ENCODE results near the gene CISD3.

DNA sequence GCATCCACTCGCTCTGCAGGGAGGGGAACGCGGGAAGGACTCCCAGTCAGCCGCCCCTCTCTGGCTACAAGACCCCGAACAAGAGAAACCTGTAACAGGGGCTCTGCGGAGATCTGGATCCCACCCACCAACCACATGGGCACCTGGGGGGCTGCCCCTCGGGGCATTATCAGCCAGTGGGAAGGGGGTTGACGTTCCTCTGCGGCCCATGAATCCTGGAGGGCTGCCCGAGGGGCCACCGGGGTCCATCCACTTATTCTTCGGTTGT is 19.8 kb downstream of the CISD3 start:
- TF ChIP-seq, protein P1, sequence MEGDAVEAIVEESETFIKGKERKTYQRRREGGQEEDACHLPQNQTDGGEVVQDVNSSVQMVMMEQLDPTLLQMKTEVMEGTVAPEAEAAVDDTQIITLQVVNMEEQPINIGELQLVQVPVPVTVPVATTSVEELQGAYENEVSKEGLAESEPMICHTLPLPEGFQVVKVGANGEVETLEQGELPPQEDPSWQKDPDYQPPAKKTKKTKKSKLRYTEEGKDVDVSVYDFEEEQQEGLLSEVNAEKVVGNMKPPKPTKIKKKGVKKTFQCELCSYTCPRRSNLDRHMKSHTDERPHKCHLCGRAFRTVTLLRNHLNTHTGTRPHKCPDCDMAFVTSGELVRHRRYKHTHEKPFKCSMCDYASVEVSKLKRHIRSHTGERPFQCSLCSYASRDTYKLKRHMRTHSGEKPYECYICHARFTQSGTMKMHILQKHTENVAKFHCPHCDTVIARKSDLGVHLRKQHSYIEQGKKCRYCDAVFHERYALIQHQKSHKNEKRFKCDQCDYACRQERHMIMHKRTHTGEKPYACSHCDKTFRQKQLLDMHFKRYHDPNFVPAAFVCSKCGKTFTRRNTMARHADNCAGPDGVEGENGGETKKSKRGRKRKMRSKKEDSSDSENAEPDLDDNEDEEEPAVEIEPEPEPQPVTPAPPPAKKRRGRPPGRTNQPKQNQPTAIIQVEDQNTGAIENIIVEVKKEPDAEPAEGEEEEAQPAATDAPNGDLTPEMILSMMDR (conservative IDR thresholded peaks at IDR 0.05; ENCODE audit: low read depth in 2 of 2) = no peak
- TF ChIP-seq EZH2phosphoT487 (IDR thresholded peaks at IDR 0.05; ENCODE audit: unreplicated experiment) (no peak), EZH2 (IDR thresholded peaks at IDR 0.05; ENCODE audit: low read depth, unreplicated experiment) (no peak), POLR2AphosphoS5 (IDR thresholded peaks at IDR 0.05; ENCODE audit: low read depth) (no peak), NANOG (IDR thresholded peaks at IDR 0.05; ENCODE audit: borderline replicate concordance) (no peak), CREB1 (CRISPR knock-in tag; IDR thresholded peaks at IDR 0.05; ENCODE audit: low read depth) (no peak), JUNB (IDR thresholded peaks at IDR 0.05; ENCODE audit: unreplicated experiment) (no peak), ZNF331 (CRISPR knock-in tag; IDR thresholded peaks at IDR 0.05; ENCODE audit: low read depth) (no peak)
- TF ChIP-seq, protein P2, sequence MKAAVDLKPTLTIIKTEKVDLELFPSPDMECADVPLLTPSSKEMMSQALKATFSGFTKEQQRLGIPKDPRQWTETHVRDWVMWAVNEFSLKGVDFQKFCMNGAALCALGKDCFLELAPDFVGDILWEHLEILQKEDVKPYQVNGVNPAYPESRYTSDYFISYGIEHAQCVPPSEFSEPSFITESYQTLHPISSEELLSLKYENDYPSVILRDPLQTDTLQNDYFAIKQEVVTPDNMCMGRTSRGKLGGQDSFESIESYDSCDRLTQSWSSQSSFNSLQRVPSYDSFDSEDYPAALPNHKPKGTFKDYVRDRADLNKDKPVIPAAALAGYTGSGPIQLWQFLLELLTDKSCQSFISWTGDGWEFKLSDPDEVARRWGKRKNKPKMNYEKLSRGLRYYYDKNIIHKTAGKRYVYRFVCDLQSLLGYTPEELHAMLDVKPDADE (IDR thresholded peaks at IDR 0.05) = no peak
- TF ChIP-seq, protein P3, sequence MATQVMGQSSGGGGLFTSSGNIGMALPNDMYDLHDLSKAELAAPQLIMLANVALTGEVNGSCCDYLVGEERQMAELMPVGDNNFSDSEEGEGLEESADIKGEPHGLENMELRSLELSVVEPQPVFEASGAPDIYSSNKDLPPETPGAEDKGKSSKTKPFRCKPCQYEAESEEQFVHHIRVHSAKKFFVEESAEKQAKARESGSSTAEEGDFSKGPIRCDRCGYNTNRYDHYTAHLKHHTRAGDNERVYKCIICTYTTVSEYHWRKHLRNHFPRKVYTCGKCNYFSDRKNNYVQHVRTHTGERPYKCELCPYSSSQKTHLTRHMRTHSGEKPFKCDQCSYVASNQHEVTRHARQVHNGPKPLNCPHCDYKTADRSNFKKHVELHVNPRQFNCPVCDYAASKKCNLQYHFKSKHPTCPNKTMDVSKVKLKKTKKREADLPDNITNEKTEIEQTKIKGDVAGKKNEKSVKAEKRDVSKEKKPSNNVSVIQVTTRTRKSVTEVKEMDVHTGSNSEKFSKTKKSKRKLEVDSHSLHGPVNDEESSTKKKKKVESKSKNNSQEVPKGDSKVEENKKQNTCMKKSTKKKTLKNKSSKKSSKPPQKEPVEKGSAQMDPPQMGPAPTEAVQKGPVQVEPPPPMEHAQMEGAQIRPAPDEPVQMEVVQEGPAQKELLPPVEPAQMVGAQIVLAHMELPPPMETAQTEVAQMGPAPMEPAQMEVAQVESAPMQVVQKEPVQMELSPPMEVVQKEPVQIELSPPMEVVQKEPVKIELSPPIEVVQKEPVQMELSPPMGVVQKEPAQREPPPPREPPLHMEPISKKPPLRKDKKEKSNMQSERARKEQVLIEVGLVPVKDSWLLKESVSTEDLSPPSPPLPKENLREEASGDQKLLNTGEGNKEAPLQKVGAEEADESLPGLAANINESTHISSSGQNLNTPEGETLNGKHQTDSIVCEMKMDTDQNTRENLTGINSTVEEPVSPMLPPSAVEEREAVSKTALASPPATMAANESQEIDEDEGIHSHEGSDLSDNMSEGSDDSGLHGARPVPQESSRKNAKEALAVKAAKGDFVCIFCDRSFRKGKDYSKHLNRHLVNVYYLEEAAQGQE (IDR thresholded peaks at IDR 0.05; ENCODE audit: unreplicated experiment) = no peak
- TF ChIP-seq, protein P4, sequence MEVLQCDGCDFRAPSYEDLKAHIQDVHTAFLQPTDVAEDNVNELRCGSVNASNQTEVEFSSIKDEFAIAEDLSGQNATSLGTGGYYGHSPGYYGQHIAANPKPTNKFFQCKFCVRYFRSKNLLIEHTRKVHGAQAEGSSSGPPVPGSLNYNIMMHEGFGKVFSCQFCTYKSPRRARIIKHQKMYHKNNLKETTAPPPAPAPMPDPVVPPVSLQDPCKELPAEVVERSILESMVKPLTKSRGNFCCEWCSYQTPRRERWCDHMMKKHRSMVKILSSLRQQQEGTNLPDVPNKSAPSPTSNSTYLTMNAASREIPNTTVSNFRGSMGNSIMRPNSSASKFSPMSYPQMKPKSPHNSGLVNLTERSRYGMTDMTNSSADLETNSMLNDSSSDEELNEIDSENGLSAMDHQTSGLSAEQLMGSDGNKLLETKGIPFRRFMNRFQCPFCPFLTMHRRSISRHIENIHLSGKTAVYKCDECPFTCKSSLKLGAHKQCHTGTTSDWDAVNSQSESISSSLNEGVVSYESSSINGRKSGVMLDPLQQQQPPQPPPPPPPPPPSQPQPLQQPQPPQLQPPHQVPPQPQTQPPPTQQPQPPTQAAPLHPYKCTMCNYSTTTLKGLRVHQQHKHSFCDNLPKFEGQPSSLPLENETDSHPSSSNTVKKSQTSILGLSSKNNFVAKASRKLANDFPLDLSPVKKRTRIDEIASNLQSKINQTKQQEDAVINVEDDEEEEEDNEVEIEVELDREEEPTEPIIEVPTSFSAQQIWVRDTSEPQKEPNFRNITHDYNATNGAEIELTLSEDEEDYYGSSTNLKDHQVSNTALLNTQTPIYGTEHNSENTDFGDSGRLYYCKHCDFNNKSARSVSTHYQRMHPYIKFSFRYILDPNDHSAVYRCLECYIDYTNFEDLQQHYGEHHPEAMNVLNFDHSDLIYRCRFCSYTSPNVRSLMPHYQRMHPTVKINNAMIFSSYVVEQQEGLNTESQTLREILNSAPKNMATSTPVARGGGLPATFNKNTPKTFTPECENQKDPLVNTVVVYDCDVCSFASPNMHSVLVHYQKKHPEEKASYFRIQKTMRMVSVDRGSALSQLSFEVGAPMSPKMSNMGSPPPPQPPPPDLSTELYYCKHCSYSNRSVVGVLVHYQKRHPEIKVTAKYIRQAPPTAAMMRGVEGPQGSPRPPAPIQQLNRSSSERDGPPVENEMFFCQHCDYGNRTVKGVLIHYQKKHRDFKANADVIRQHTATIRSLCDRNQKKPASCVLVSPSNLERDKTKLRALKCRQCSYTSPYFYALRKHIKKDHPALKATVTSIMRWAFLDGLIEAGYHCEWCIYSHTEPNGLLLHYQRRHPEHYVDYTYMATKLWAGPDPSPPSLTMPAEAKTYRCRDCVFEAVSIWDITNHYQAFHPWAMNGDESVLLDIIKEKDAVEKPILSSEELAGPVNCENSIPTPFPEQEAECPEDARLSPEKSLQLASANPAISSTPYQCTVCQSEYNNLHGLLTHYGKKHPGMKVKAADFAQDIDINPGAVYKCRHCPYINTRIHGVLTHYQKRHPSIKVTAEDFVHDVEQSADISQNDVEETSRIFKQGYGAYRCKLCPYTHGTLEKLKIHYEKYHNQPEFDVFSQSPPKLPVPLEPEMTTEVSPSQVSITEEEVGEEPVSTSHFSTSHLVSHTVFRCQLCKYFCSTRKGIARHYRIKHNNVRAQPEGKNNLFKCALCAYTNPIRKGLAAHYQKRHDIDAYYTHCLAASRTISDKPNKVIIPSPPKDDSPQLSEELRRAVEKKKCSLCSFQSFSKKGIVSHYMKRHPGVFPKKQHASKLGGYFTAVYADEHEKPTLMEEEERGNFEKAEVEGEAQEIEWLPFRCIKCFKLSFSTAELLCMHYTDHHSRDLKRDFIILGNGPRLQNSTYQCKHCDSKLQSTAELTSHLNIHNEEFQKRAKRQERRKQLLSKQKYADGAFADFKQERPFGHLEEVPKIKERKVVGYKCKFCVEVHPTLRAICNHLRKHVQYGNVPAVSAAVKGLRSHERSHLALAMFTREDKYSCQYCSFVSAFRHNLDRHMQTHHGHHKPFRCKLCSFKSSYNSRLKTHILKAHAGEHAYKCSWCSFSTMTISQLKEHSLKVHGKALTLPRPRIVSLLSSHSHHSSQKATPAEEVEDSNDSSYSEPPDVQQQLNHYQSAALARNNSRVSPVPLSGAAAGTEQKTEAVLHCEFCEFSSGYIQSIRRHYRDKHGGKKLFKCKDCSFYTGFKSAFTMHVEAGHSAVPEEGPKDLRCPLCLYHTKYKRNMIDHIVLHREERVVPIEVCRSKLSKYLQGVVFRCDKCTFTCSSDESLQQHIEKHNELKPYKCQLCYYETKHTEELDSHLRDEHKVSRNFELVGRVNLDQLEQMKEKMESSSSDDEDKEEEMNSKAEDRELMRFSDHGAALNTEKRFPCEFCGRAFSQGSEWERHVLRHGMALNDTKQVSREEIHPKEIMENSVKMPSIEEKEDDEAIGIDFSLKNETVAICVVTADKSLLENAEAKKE (CRISPR knock-in tag; IDR thresholded peaks at IDR 0.05) = no peak
